ENCODE data around the gene AMIGO1. TPM values are rescaled to one million over a fixed set of nuclear protein-coding genes. Genes with fewer than 3 reads are reported as not detected.

The AMIGO1 gene
- total RNA-seq, 4 donors from 2014 or later, result 0.45 to 2.7 (median 1.8) TPM

DNA sequence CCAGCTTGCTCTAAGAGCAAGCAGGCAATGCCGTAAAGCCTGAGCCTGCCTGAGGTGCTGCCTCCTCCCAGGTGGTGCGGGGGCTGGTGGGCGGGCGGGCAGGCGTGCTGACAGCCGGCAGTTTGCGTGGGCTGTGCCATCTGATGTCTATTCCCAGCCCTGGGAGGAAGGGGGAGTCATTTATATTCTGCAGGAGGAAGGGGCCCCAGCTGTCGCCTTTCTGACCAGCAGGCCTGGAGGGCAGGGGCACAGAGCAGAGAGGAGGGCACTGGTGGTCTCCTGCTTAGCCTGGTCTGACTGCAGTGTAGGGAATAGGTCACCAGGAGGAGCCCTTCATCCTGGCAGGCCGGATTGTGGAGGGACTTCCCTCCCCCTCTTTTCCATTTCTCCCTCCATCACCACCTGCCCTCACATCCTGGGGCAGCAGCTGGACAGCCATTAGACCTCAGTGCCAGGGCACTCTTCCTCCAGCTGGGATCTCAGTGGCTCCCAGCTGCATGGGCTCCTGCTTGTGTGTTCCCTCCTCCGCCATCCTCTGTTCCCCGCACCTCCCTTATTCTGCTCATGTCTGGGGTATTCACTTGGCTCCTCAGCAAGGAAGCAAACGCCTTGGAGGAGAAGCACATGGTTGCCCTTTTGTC, 11.2 kb downstream of the AMIGO1 start:
- Histone ChIP-seq H3K27me3 (no peaks in the 10 kb centered on the region), H3K4me3 (no peak overlapping the region), H3K36me3 (peaks cover 0 to 52% (median 5%) of the 10 kb centered on the region in 3 donors), H3K4me1 (peaks cover 39 to 79% (median 44%) of the 10 kb centered on the region in 3 donors), H3K9me3 (no peaks in the 10 kb centered on the region), H3K27ac (peak overlapping the region in 2 of 4 donors; percentile 48 to 84)
- intact Hi-C loops (cut with DNase I), result no loop called here
- no peak for DNase-seq
- 57 to 65% methylated on average over 4 to 5 of the region's 12 CpGs for WGBS, 2 donors
- TF ChIP-seq, protein P1, sequence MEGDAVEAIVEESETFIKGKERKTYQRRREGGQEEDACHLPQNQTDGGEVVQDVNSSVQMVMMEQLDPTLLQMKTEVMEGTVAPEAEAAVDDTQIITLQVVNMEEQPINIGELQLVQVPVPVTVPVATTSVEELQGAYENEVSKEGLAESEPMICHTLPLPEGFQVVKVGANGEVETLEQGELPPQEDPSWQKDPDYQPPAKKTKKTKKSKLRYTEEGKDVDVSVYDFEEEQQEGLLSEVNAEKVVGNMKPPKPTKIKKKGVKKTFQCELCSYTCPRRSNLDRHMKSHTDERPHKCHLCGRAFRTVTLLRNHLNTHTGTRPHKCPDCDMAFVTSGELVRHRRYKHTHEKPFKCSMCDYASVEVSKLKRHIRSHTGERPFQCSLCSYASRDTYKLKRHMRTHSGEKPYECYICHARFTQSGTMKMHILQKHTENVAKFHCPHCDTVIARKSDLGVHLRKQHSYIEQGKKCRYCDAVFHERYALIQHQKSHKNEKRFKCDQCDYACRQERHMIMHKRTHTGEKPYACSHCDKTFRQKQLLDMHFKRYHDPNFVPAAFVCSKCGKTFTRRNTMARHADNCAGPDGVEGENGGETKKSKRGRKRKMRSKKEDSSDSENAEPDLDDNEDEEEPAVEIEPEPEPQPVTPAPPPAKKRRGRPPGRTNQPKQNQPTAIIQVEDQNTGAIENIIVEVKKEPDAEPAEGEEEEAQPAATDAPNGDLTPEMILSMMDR (IDR thresholded peaks at IDR 0.05), result peak in 5 of 6 experiments; percentile 32 to 57 (median 34)
- no peak for TF ChIP-seq POLR2A (IDR thresholded peaks at IDR 0.05)

DNA sequence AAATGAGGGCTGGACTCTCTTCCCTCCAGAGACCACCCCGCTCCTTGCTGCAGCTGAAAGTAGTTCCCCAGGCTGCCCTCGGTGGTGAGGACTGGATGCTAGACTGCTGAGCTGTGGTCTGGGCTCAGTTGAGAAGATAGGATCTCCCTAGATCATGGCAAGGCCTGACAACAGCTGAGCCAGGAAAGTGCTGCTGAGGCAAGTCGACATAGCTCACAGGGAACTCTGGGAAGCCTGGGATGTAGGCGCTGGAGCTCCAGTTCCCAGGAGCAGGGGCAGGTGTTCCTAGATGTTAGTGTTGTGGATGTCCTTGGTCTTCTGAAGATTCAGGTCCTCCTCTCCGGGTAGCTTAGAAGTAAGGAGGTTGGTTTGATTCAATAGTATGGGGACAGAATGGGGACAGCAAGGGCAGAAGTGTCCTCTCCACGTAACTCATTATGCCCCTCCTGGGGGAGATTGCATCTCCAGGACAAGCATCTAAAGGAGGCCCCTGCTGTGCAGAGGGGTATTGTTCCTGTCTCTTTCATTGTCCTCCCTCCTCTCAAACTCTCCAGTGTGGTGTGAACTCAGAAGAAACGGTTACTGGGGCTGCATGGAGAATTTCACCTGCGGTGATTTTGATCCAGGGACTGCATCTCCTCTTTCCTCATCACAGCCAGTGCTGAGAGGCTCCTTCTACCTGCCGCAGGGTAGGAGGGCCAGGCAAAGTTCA, 11.9 kb downstream of the AMIGO1 start:
- H3K4me1 ChIP-seq, result peaks cover 39 to 83% (median 46%) of the 10 kb centered on the region in 3 donors
- WGBS, 2 donors, result 59 to 83% methylated on average over 1 to 6 of the region's 9 CpGs
- no peak for TF ChIP-seq POLR2A (IDR thresholded peaks at IDR 0.05)

DNA sequence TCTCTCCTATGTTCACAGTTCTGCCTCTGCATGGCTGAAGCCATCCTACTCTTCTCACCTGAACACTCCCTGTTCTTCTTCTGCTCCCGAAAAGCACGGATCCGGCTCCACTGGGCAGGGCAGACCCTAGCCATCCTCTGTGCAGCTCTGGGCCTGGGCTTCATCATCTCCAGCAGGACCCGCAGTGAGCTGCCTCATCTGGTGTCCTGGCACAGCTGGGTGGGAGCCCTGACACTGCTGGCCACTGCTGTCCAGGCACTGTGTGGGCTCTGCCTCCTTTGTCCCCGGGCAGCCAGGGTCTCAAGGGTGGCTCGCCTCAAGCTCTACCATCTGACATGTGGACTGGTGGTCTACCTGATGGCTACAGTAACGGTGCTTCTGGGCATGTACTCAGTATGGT, 13.8 kb downstream of the AMIGO1 start:
- no peak overlapping the region for H3K4me3 ChIP-seq
- H3K27me3 ChIP-seq, result no peaks in the 10 kb centered on the region
- no peak for DNase-seq
- TF ChIP-seq POLR2A (IDR thresholded peaks at IDR 0.05), result no peak
- TF ChIP-seq, protein P1 (IDR thresholded peaks at IDR 0.05), result no peak
- H3K9me3 ChIP-seq, result no peaks in the 10 kb centered on the region
- 93 to 100% methylated on average over 1 to 5 of the region's 7 CpGs for WGBS, 2 donors
- no peak overlapping the region for H3K27ac ChIP-seq
- H3K36me3 ChIP-seq, result peaks cover 0 to 51% (median 5%) of the 10 kb centered on the region in 3 donors
- intact Hi-C loops (cut with DNase I), result no loop called here
- peaks cover 33 to 70% (median 36%) of the 10 kb centered on the region in 3 donors for H3K4me1 ChIP-seq

More for the DNA sequence above, 11.9 kb downstream of the AMIGO1 start:
- no peaks in the 10 kb centered on the region for H3K9me3 ChIP-seq
- intact Hi-C loops (cut with DNase I), result no loop called here
- H3K27ac ChIP-seq, result no peak overlapping the region
- H3K36me3 ChIP-seq, result peaks cover 0 to 52% (median 5%) of the 10 kb centered on the region in 3 donors
- DNase-seq, result no peak
- no peak overlapping the region for H3K4me3 ChIP-seq
- H3K27me3 ChIP-seq, result no peaks in the 10 kb centered on the region

DNA sequence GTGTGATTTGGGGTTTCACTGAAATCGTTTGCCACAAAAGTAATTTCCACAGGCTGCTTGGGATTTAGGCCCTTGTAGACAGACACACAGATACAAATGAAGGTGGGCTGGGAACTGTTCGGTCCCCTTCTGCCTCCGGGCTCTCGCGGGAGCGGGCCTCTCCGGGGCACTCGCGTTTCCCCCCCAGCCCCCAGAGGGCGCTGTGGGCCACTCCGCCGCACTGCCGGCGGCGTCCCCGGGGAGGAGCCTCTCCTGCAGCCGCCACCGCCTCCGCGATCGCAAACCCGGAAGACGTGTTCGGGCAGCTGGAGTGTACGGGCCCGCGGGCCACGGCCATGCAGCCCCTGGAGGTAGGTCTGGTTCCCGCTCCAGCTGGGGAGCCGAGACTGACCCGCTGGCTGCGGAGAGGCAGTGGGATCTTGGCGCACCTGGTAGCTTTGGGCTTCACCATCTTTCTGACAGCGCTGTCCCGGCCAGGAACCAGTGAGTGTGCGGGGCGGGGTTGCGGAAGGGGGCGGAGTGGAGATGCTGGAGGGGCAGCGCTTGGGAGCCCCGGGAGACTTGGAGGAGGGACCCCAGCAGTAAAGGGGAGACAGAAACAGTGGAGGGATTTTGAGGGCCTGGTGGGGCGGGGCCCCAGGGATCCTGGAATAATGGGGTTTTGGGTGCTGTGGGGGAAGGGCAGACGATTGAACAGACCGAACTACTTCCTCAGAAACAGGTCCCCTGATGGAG, 15.6 kb downstream of the AMIGO1 start, which contains the start of gene CYB561D1:
Gene CYB561D1 (plus strand): TSS at position 290 of the 735 bp plus-strand sequence. CDS start 46 bp downstream, at position 336.
- intact Hi-C loops (cut with DNase I), result loop anchor here (5.0 kb wide), 1 partner anchor 38 kb away; no protein-coding TSS in a partner anchor

DNA sequence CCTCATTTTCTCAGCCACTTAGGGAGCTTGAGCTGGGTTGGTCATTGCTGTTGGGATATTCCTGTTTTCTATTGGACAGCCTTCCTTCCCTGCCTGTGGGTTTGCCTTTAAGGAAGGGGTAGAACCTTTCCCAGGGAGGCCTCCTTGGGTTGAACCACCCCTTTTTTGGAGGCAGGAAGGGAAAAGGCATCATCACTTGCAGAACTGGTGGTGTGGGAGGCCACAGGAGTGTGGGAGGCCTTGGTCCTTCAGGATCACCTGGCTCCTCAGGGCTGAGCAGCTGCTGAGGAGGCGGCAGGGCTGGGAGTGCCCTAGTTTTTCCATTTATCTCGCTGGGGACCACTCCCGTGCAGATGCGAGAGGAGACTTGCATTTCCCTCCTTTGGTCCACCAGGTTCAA, 16.3 kb downstream of the AMIGO1 start:
- H3K27ac ChIP-seq, result peak overlapping the region; percentile 20 to 94 (median 88)
- peaks cover 0 to 60% (median 5%) of the 10 kb centered on the region in 3 donors for H3K36me3 ChIP-seq

More for the DNA sequence above, 15.6 kb downstream of the AMIGO1 start, which contains the start of gene CYB561D1:
- peaks cover 0 to 55% (median 5%) of the 10 kb centered on the region in 3 donors for H3K36me3 ChIP-seq
- H3K4me3 ChIP-seq, result peak within 1 kb of the TSS; percentile 81 to 99 (median 88)
- DNase-seq, result peak; percentile 29
- TF ChIP-seq POLR2A (IDR thresholded peaks at IDR 0.05), result peak in 2 of 4 donors; percentile 51 to 64
- TF ChIP-seq, protein P1 (IDR thresholded peaks at IDR 0.05), result peak; percentile 88 to 99 (median 96)
- no peaks in the 10 kb centered on the region for H3K9me3 ChIP-seq
- WGBS, 2 donors, result 0% methylated on average over 4 to 10 of the region's 44 CpGs
- H3K27me3 ChIP-seq, result no peaks in the 10 kb centered on the region
- peak within 1 kb of the TSS; percentile 83 to 94 (median 88) for H3K27ac ChIP-seq
- H3K4me1 ChIP-seq, result peaks cover 21 to 54% (median 26%) of the 10 kb centered on the region in 3 donors

More for the DNA sequence above, 16.3 kb downstream of the AMIGO1 start:
- intact Hi-C loops (cut with DNase I), result loop anchor here (5.0 kb wide), 1 partner anchor 39 kb away; no protein-coding TSS in a partner anchor
- Histone ChIP-seq H3K27me3 (no peaks in the 10 kb centered on the region), H3K4me1 (peaks cover 14 to 47% (median 18%) of the 10 kb centered on the region in 3 donors), H3K9me3 (no peaks in the 10 kb centered on the region), H3K4me3 (peak overlapping the region in 2 of 4 donors; percentile 88 to 99)
- DNase-seq, result no peak
- TF ChIP-seq, protein P1 (IDR thresholded peaks at IDR 0.05), result no peak
- TF ChIP-seq POLR2A (IDR thresholded peaks at IDR 0.05), result no peak
- WGBS, 2 donors, result 38 to 63% methylated on average over 4 of the region's 4 CpGs

All from esophagus squamous epithelium (tissue), 5 donors.